ENCODE results near the gene SLC39A3.

DNA sequence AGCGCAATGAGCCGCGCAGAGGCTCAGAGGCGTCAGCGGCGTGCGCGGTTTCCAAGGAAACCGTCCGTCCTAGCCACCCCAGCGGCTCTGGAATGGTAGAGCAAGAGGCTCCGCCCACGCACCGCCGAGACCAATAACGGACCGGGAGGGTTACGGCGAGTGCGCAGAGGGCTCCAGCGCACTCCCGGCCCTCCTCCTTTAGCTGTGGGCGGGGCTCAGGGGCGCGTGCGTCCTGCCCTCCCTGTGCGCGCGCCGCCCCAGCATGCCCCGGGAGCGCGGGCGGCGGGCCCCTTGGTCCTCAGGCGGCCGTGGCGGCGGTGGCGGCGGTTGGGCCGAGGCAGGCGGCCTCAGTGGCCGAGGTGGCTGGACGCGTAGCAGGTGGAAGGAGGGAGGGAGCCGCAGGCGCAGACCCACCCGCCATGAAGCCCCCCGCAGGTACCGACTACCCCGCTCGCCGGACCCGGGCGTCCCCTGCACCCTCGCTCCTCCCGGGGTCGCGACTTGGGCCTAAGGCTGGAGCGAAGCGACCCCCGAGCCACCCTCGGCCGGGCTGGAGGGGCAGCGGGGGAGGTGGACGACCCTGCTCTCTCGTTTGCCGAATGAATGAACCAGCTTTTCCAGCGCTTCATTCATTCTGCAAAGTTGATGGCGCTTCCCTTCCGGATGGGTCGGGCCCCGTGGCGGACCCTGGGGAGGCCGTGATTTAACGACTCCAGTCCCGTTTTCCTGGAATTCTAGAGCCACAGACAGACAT, 45.6 kb upstream of the SLC39A3 start, which contains the start of gene THOP1:
- no peak for TF ChIP-seq EZH2 (IDR thresholded peaks at IDR 0.05; ENCODE audit: low read length, missing control alignments)
- TF ChIP-seq, protein P1, sequence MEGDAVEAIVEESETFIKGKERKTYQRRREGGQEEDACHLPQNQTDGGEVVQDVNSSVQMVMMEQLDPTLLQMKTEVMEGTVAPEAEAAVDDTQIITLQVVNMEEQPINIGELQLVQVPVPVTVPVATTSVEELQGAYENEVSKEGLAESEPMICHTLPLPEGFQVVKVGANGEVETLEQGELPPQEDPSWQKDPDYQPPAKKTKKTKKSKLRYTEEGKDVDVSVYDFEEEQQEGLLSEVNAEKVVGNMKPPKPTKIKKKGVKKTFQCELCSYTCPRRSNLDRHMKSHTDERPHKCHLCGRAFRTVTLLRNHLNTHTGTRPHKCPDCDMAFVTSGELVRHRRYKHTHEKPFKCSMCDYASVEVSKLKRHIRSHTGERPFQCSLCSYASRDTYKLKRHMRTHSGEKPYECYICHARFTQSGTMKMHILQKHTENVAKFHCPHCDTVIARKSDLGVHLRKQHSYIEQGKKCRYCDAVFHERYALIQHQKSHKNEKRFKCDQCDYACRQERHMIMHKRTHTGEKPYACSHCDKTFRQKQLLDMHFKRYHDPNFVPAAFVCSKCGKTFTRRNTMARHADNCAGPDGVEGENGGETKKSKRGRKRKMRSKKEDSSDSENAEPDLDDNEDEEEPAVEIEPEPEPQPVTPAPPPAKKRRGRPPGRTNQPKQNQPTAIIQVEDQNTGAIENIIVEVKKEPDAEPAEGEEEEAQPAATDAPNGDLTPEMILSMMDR (conservative IDR thresholded peaks at IDR 0.05 in 1 of 2, IDR thresholded peaks at IDR 0.05 in 1 of 2; ENCODE audit: low read depth in 1 of 2, low read length in 2 of 2), result no peak
